Endothelial cell (in vitro differentiated cells): Measurements from ENCODE around the gene GAREM1. TPM values are rescaled to one million over a fixed set of nuclear protein-coding genes. Genes with fewer than 3 reads are reported as not detected.

Source experiments
- DNase-seq: peaks from one replicate; pipeline ENCODE4 v3.0.0; 2021; ENCODE audit warnings: low spot score
- H3K27ac Mint-ChIP-seq: one replicate; pipeline ENCODE4 v1.8.0; 2021; ENCODE audit warnings: mixed read lengths, inconsistent platforms; ENCODE audit not compliant: unreplicated experiment
- H3K27me3 Mint-ChIP-seq: one replicate; pipeline ENCODE4 v1.8.0; 2021; ENCODE audit warnings: mild to moderate bottlenecking, moderate library complexity, mixed read lengths, inconsistent platforms; ENCODE audit not compliant: unreplicated experiment
- H3K36me3 Mint-ChIP-seq: one replicate; pipeline ENCODE4 v1.8.0; 2021; ENCODE audit warnings: mild to moderate bottlenecking, low read depth, mixed read lengths, inconsistent platforms; ENCODE audit not compliant: unreplicated experiment
- H3K4me1 Mint-ChIP-seq: one replicate; pipeline ENCODE4 v1.8.0; 2021; ENCODE audit warnings: mild to moderate bottlenecking, mixed read lengths, inconsistent platforms; ENCODE audit not compliant: unreplicated experiment
- H3K4me3 Mint-ChIP-seq: one replicate; pipeline ENCODE4 v1.8.0; 2021; ENCODE audit warnings: mild to moderate bottlenecking, mixed read lengths, inconsistent platforms; ENCODE audit not compliant: unreplicated experiment
- H3K9me3 Mint-ChIP-seq: one replicate; pipeline ENCODE4 v1.8.0; 2021; ENCODE audit warnings: mixed read lengths, inconsistent platforms; ENCODE audit not compliant: unreplicated experiment
- CTCF ChIP-seq: fragments of 200-600 bp; sonication (generic); IDR thresholded peaks from one replicate; pipeline ENCODE4 v1.5.0; 2021; ENCODE audit warnings: antibody characterized with exemption; ENCODE audit not compliant: unreplicated experiment
- total RNA-seq: library from RNA; stranded (reverse); fragmentation: NEBNext Ultra II Directional; extraction: Animal tissue kit (Norgen Biotek cat#: 25700); gene quantifications from one replicate; pipeline ENCODE4 v1.2.1, GENCODE V29; 2021; ENCODE audit not compliant: unreplicated experiment

GAREM1 gene
- total RNA-seq, 1 donor from 2014 or later: 1.2 TPM

GRCh38 chr18:32438173-32438572 lies 32.5 kb downstream of the GAREM1 start:
- no peak for TF ChIP-seq CTCF
- no peaks in the 10 kb centered on the region for H3K36me3 Mint-ChIP-seq
- no peaks in the 10 kb centered on the region for H3K9me3 Mint-ChIP-seq
- H3K4me3 Mint-ChIP-seq: no peak overlapping the region
- H3K27me3 Mint-ChIP-seq: no peaks in the 10 kb centered on the region
- no peak overlapping the region for H3K27ac Mint-ChIP-seq
- H3K4me1 Mint-ChIP-seq: no peaks in the 10 kb centered on the region
- no peak for DNase-seq

GRCh38 chr18:32437100-32437834 lies 33.4 kb downstream of the GAREM1 start:
- H3K36me3 Mint-ChIP-seq: no peaks in the 10 kb centered on the region
- DNase-seq: no peak
- H3K4me1 Mint-ChIP-seq: no peaks in the 10 kb centered on the region
- H3K27me3 Mint-ChIP-seq: no peaks in the 10 kb centered on the region
- TF ChIP-seq CTCF: no peak
- H3K9me3 Mint-ChIP-seq: no peaks in the 10 kb centered on the region
- no peak overlapping the region for H3K4me3 Mint-ChIP-seq
- no peak overlapping the region for H3K27ac Mint-ChIP-seq

- no peak overlapping the region for H3K27ac Mint-ChIP-seq
- H3K9me3 Mint-ChIP-seq: no peaks in the 10 kb centered on the region
- no peaks in the 10 kb centered on the region for H3K4me1 Mint-ChIP-seq
- no peaks in the 10 kb centered on the region for H3K36me3 Mint-ChIP-seq
- no peaks in the 10 kb centered on the region for H3K27me3 Mint-ChIP-seq
- H3K4me3 Mint-ChIP-seq: no peak overlapping the region
- no peak for TF ChIP-seq CTCF
- no peak for DNase-seq
These were observed 34.8 kb downstream of the GAREM1 start for GRCh38 chr18:32435631-32436500.

GRCh38 chr18:32431753-32432152 lies 38.9 kb downstream of the GAREM1 start:
- no peak for TF ChIP-seq CTCF
- no peaks in the 10 kb centered on the region for H3K36me3 Mint-ChIP-seq
- no peak overlapping the region for H3K4me3 Mint-ChIP-seq
- no peaks in the 10 kb centered on the region for H3K9me3 Mint-ChIP-seq
- peaks cover 1% of the 10 kb centered on the region for H3K27me3 Mint-ChIP-seq
- H3K27ac Mint-ChIP-seq: no peak overlapping the region
- no peaks in the 10 kb centered on the region for H3K4me1 Mint-ChIP-seq
- no peak for DNase-seq

GRCh38 chr18:32429402-32429801 lies 41.3 kb downstream of the GAREM1 start:
- Mint-ChIP-seq H3K27ac (no peak overlapping the region), H3K4me3 (no peak overlapping the region)

More at GRCh38 chr18:32429402-32429801, 41.3 kb downstream of the GAREM1 start:
- no peak for TF ChIP-seq CTCF
- no peak for DNase-seq
- Mint-ChIP-seq H3K9me3 (no peaks in the 10 kb centered on the region), H3K4me1 (no peaks in the 10 kb centered on the region), H3K27me3 (peaks cover 1% of the 10 kb centered on the region), H3K36me3 (no peaks in the 10 kb centered on the region)
